A549 (cell line): Measurements from ENCODE around the gene MON1A. TPM values are rescaled to one million over a fixed set of nuclear protein-coding genes. Genes with fewer than 3 reads are reported as not detected.
"Not testable (repeated sequence)": the region's sequence is repeated elsewhere in the genome, so short reads cannot be mapped to it uniquely, and the experiment has no call there.

Experiments used
- ATAC-seq, 2 experiments: fragments of 200-7000 bp in 1 of 2; fragments of >200 bp in 1 of 2; cut with Nextera tagmentation in 1 of 2; cut with Tn5 transposase in 1 of 2; 3 replicates each; pipeline versions ENCODE4 v1.8.0 to v1.9.1; 2018 to 2020; ENCODE audit warnings: mild to moderate bottlenecking in 1 of 2, moderate library complexity in 1 of 2
- CTCF ChIA-PET: fragments of 300-600 bp; sonication (Branson Sonifier 250); formaldehyde crosslinking; extraction: SDS; loops from one replicate; lab custom pipeline; 2021; ENCODE audit warnings: antibody characterized with exemption, inconsistent platforms; lab: Yijun Ruan, JAX
- POLR2A ChIA-PET: fragments of 350-600 bp; formaldehyde crosslinking; extraction: SDS; loops from one replicate; lab custom pipeline; 2021; ENCODE audit warnings: antibody characterized with exemption, inconsistent platforms; lab: Yijun Ruan, JAX
- DNase-seq, 2 experiments: peaks; one replicate each; pipeline versions ENCODE4 v3.0.0 to v3.0.0-alpha.2; 2011 to 2016; ENCODE audit warnings: low read depth in 1 of 2, low spot score in 1 of 2
- FAIRE-seq: peaks from 2 replicates; lab custom pipeline; 2011; peaks lifted over from hg19 to GRCh38; lab: Jason Lieb, UNC
- H3K27ac ChIP-seq, 2 experiments: fragments of >200 bp; sonication (Bioruptor Twin); formaldehyde crosslinking; 3 replicates each; pipeline ENCODE4 v1.5.1; 2016 to 2017
- H3K4me1 ChIP-seq: fragments of >200 bp; sonication (Bioruptor Twin); formaldehyde crosslinking; 3 replicates; pipeline ENCODE4 v1.6.1; 2016
- H3K4me2 ChIP-seq: fragments of >200 bp; sonication (Bioruptor Twin); formaldehyde crosslinking; 3 replicates; pipeline ENCODE4 v1.6.1; 2016
- H3K4me3 ChIP-seq: fragments of >200 bp; sonication (Bioruptor Twin); formaldehyde crosslinking; 3 replicates; pipeline ENCODE4 v1.5.1; 2016
- H3K9me3 ChIP-seq: fragments of >200 bp; sonication (Bioruptor Twin); formaldehyde crosslinking; 3 replicates; pipeline ENCODE4 v1.6.1; 2016
- CEBPB ChIP-seq, 2 experiments: fragments of >200 bp in 1 of 2; sonication (Bioruptor Twin) in 1 of 2; formaldehyde crosslinking in 1 of 2; IDR thresholded peaks; 2 replicates each; pipeline ENCODE4 v1.6.1; 2012 to 2016
- CHD4 ChIP-seq: fragments of 200-600 bp; sonication (generic); IDR thresholded peaks from 2 replicates; pipeline ENCODE4 v1.6.1; 2016; ENCODE audit warnings: antibody characterized with exemption, mild to moderate bottlenecking, borderline replicate concordance
- EHF ChIP-seq: fragments of 250-450 bp; sonication (Bioruptor Pico); IDR thresholded peaks from 2 replicates; pipeline ENCODE4 v1.5.0; 2020; ENCODE audit warnings: mild to moderate bottlenecking
- EHMT2 ChIP-seq: fragments of 200-600 bp; sonication (generic); IDR thresholded peaks from 2 replicates; pipeline ENCODE4 v1.6.1; 2016; ENCODE audit warnings: antibody characterized with exemption, low read depth, mild to moderate bottlenecking, moderate library complexity
- ELK1 ChIP-seq: fragments of 150-350 bp; IDR thresholded peaks from 2 replicates; pipeline ENCODE4 v1.6.1; 2014; ENCODE audit warnings: low read depth, mild to moderate bottlenecking, low read length
- FOSB ChIP-seq: fragments of 250-450 bp; sonication (Bioruptor Pico); IDR thresholded peaks from 2 replicates; pipeline ENCODE4 v1.5.0; 2020; ENCODE audit warnings: mild to moderate bottlenecking, moderate library complexity
- GATA3 ChIP-seq: IDR thresholded peaks from 2 replicates; pipeline ENCODE4 v1.6.1; 2012; ENCODE audit warnings: borderline replicate concordance
- HOXB13 ChIP-seq: fragments of 250-450 bp; sonication (Bioruptor Pico); IDR thresholded peaks from 2 replicates; pipeline ENCODE4 v1.5.0; 2020; ENCODE audit warnings: low read depth, mild to moderate bottlenecking, moderate library complexity
- HOXB5 ChIP-seq: fragments of 250-450 bp; sonication (Bioruptor Pico); IDR thresholded peaks from 2 replicates; pipeline ENCODE4 v1.5.0; 2020; ENCODE audit warnings: mild to moderate bottlenecking, moderate library complexity
- MAFK ChIP-seq: fragments of 450-650 bp; IDR thresholded peaks from 2 replicates; pipeline ENCODE4 v1.6.1; 2014; ENCODE audit not compliant: partially characterized antibody
- MAX ChIP-seq: IDR thresholded peaks from 2 replicates; pipeline ENCODE4 v1.6.1; 2012
- NFE2L2 ChIP-seq: fragments of 150-350 bp; conservative IDR thresholded peaks from 2 replicates; pipeline ENCODE4 v1.6.1; 2014; ENCODE audit warnings: low read length
- NPAS2 ChIP-seq: fragments of 250-450 bp; sonication (Bioruptor Pico); IDR thresholded peaks from 2 replicates; pipeline ENCODE4 v1.8.0; 2022; ENCODE audit warnings: mild to moderate bottlenecking, moderate library complexity, borderline replicate concordance
- PHF8 ChIP-seq: fragments of 200-600 bp; sonication (generic); IDR thresholded peaks from 2 replicates; pipeline ENCODE4 v1.6.1; 2016; ENCODE audit warnings: low read depth, mild to moderate bottlenecking, antibody characterized with exemption, moderate library complexity, borderline replicate concordance
- POLR2A ChIP-seq: IDR thresholded peaks from 2 replicates; pipeline ENCODE4 v1.6.1; 2012; ENCODE audit warnings: mild to moderate bottlenecking, low read length
- RARB ChIP-seq: fragments of 250-450 bp; sonication (Bioruptor Pico); IDR thresholded peaks from 2 replicates; pipeline ENCODE4 v1.8.0; 2021; ENCODE audit warnings: mild to moderate bottlenecking, moderate library complexity
- REST ChIP-seq: fragments of 200-600 bp; sonication (generic); IDR thresholded peaks from 2 replicates; pipeline ENCODE4 v1.6.1; 2016; ENCODE audit warnings: antibody characterized with exemption, mild to moderate bottlenecking, moderate library complexity
- RNF2 ChIP-seq: fragments of 200-600 bp; sonication (generic); IDR thresholded peaks from 2 replicates; pipeline ENCODE4 v1.6.1; 2016; ENCODE audit warnings: low read depth, mild to moderate bottlenecking, antibody characterized with exemption, moderate library complexity, borderline replicate concordance
- ZC3H11A ChIP-seq: fragments of 450-650 bp; IDR thresholded peaks from 2 replicates; pipeline ENCODE4 v1.6.1; 2014; ENCODE audit warnings: antibody characterized with exemption, mild to moderate bottlenecking
- WGBS: methylation state at CpG from one replicate; pipeline ENCODE4 v1.1.6; 2017; ENCODE audit errors: missing lambda C conversion rate; 5-methylcytosine and 5-hydroxymethylcytosine counted together
- polyA plus RNA-seq, 4 experiments: library from polyadenylated mRNA; depleted of rRNA in 3 of 4; stranded (reverse); fragments of >200 nt; fragmentation: RNase III in 1 of 4; extraction: RNeasy Plus Mini Kit Qiagen cat#74134 plus additional on column Dnase treatment in 1 of 4; gene quantifications; 2 replicates in 3 of 4; 3 replicates in 1 of 4; pipeline ENCODE4 v1.2.3, GENCODE V29; 2011 to 2017
- TF ChIP-seq, protein P1 (sequence below): IDR thresholded peaks from 2 replicates; pipeline ENCODE4 v1.6.1; 2012

MON1A gene
- polyA plus RNA-seq, 2 of the 4 experiments (the other 2 are of a cell fraction): 4.2 to 5.1 TPM

GRCh38 chr3:49937090-49937489 lies 7.5 kb upstream of the MON1A start:
- FAIRE-seq: no peak
- no peak overlapping the region for H3K4me3 ChIP-seq
- CTCF ChIA-PET: interaction anchor here (0.7 to 1.0 kb wide), 3 partner anchors 10 to 155 kb away, joined by 3 read pairs; no protein-coding TSS in a partner anchor

GRCh38 chr3:49932281-49932680 lies 2.7 kb upstream of the MON1A start:
- 88% methylated on average over 15 of the region's 15 CpGs for WGBS
- POLR2A ChIA-PET, ATAC-seq, CTCF ChIA-PET, H3K9me3 ChIP-seq, H3K4me3 ChIP-seq, H3K4me2 ChIP-seq, H3K27ac ChIP-seq, DNase-seq, FAIRE-seq: not testable (repeated sequence)
- peaks cover 16% of the 10 kb centered on the region; the same call in 2 of the 3 replicates for H3K4me1 ChIP-seq

More at GRCh38 chr3:49937090-49937489, 7.5 kb upstream of the MON1A start:
- H3K4me1 ChIP-seq: 0 out of 3 replicates have a peak, but pooled peaks cover 3% of the 10 kb centered on the region
- no peaks in the 10 kb centered on the region for H3K9me3 ChIP-seq
- no peak overlapping the region for H3K4me2 ChIP-seq
- H3K27ac ChIP-seq: no peak overlapping the region
- WGBS: 54% methylated on average over 3 of the region's 3 CpGs
- no peak for ATAC-seq
- peak; percentile 85 for TF ChIP-seq MAFK
- no peak for TF ChIP-seq MAX
- TF ChIP-seq, all 56 proteins: peak for 1
- POLR2A ChIA-PET: no interaction called here
- peak in 1 of 2 experiments; percentile 9 for DNase-seq

- TF ChIP-seq, protein P1, sequence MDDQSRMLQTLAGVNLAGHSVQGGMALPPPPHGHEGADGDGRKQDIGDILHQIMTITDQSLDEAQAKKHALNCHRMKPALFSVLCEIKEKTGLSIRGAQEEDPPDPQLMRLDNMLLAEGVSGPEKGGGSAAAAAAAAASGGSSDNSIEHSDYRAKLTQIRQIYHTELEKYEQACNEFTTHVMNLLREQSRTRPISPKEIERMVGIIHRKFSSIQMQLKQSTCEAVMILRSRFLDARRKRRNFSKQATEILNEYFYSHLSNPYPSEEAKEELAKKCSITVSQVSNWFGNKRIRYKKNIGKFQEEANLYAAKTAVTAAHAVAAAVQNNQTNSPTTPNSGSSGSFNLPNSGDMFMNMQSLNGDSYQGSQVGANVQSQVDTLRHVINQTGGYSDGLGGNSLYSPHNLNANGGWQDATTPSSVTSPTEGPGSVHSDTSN: no peak
- no peak for TF ChIP-seq EHF
- no peak for TF ChIP-seq PHF8
- no peak for TF ChIP-seq RNF2
- TF ChIP-seq HOXB13 (CRISPR knock-in tag): no peak
- TF ChIP-seq NPAS2: no peak
- TF ChIP-seq GATA3: no peak
- no peak for TF ChIP-seq RARB (CRISPR knock-in tag)
- TF ChIP-seq HOXB5 (CRISPR knock-in tag): no peak
- TF ChIP-seq CEBPB (IDR thresholded peaks at IDR 0.05): no peak
- TF ChIP-seq ZC3H11A: no peak
- TF ChIP-seq POLR2A: no peak
- no peak for TF ChIP-seq ELK1
- TF ChIP-seq CHD4: no peak
- TF ChIP-seq NFE2L2: no peak
- TF ChIP-seq REST: no peak
- no peak for TF ChIP-seq FOSB (CRISPR knock-in tag)
- no peak for TF ChIP-seq MAX
- no peak for TF ChIP-seq EHMT2
These were observed 1.3 kb upstream of the MON1A start for GRCh38 chr3:49930922-49931321.

More at GRCh38 chr3:49930922-49931321, 1.3 kb upstream of the MON1A start:
- ATAC-seq: no peak
- ChIA-PET CTCF (interaction anchor here (0.7 to 4.2 kb wide), 4 partner anchors 9 to 172 kb away, joined by 3 to 16 read pairs (median 3); partner anchors contain the start of gene RBM6), POLR2A (interaction anchor here (1.0 kb wide), 1 partner anchor 9 kb away, joined by 3 read pairs; the partner anchor contains the start of gene RBM6)
- Histone ChIP-seq H3K4me1 (peaks cover 16% of the 10 kb centered on the region; the same call in 2 of the 3 replicates), H3K9me3 (no peaks in the 10 kb centered on the region), H3K4me3 (no peak overlapping the region), H3K4me2 (no peak overlapping the region), H3K27ac (no peak overlapping the region; a peak in 1 of 6 replicates)
- no peak for FAIRE-seq
- 78% methylated on average over 1 of the region's 1 CpG for WGBS
- DNase-seq: peak in 1 of 2 experiments; percentile 37
